ENCODE data around the gene ITGB6.

The ITGB6 gene, protein sequence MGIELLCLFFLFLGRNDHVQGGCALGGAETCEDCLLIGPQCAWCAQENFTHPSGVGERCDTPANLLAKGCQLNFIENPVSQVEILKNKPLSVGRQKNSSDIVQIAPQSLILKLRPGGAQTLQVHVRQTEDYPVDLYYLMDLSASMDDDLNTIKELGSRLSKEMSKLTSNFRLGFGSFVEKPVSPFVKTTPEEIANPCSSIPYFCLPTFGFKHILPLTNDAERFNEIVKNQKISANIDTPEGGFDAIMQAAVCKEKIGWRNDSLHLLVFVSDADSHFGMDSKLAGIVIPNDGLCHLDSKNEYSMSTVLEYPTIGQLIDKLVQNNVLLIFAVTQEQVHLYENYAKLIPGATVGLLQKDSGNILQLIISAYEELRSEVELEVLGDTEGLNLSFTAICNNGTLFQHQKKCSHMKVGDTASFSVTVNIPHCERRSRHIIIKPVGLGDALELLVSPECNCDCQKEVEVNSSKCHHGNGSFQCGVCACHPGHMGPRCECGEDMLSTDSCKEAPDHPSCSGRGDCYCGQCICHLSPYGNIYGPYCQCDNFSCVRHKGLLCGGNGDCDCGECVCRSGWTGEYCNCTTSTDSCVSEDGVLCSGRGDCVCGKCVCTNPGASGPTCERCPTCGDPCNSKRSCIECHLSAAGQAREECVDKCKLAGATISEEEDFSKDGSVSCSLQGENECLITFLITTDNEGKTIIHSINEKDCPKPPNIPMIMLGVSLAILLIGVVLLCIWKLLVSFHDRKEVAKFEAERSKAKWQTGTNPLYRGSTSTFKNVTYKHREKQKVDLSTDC

GRCh38 chr2:160199683-160200389 is at the start of gene ITGB6:
ITGB6 (minus strand) TSS chr2:160200272; CDS start chr2:160200063, 209 bp downstream.
- DNase-seq, result no peak

DNA sequence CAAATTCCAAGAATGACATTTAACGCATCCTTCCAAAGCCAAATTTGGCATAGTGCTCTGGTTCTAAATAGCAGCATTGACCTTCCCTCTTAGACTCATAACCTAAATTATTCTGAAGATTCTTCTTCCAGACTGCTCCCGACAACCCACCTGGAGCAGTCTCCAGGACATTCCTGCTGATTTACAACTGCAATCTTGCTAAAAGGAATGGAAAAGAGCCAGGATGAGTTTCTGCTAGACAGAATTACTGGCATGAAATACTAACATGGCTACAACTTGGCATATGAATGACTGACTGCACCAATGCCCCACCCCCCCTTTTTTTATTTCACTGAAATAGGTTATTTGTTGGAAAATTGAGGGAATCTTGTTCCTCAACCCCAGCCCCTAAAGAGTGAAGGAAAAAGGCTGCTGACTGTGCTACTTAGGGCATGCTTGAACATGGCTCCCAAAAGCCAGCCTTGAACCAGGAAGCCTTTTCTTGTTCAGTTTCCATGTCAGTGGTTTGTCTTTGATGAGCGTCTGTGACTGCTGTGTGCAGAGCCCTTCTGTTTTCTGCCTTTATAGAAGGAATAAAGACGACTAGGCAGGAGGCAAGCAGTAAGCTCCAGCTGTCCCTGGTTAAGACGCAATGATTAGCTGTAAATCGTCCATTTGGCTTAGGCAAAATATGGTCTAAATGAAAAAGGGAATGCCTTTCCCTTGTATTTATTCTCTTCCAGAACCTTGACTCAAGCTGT is 47.4 kb upstream of the ITGB6 start:
- DNase-seq, result no peak

DNA sequence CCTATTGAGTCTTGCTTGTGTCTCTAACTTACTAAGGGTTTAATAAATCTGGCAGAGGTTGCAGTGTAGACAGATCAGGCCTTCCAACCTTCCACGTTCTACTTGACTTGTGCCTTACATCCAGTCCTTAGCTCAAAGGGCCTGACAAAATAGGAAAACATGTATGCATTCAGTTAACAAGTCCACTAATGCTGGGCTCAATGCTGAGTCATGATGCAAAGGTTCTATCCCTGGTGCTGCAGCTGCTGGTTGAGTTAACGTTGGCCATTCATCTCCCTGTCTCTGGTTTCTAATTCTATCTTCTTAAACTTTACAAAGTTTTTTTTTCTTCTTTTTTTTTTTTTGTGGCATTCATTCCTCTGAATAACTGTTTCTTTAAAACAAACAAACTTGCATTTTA is 46.3 kb upstream of the ITGB6 start:
- no peak for DNase-seq

GRCh38 chr2:160245614-160246155 is 45.6 kb upstream of the ITGB6 start:
- DNase-seq, result no peak

DNA sequence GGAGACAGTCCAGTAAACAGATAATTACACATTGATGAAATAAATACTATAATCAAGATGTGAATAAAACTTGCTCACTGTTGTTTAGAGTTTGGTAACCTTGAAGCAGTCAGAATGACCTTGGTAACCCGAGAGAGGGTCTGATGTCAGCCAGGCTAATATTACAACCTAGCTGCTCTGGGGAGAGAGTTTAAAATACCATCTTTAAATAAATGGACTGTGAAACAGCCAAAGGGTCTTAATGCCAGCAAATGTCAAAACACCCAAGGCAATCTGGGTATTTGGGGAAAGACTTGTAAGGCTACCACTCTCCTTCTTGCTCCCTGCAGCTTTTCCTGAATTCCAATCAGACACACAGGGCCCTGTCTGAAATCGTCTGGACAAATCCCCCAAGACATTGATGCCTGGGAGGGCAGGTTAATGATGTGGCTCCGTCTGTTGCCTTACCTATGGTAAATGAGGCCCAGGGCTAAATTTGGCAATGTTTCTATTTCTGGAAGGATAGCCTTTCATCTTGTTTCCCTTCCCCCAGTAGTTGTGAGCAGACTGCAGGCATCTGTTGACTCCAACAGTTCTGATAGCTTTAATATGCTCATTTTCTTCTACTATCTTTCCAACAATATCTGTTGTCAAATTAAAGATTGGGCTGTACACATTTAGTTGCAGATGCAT is 43.0 kb upstream of the ITGB6 start:
- DNase-seq, result no peak

- no peak for DNase-seq
These were observed 41.4 kb upstream of the ITGB6 start for GRCh38 chr2:160241251-160242137.

GRCh38 chr2:160239436-160239835 is 39.4 kb upstream of the ITGB6 start:
- DNase-seq, result no peak

DNA sequence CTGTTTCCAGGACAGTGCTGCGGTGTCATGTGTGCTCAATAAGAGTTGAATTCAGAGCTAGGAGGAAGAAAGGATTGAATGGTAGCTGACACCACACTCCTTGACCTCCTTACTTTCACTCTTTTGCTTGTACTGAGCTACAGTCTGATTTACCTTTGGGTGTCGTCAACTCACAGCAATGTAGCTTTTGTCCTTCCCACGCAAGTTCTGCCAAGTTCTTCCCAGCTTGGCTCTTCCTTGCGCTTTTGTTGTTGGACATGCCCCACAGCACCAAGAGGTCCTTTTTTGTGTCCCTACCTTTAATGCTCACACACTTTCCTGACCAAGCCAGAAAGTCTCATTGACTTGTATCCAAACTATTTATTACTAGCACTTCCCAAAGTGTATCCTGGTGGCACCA is 38.3 kb upstream of the ITGB6 start:
- no peak for DNase-seq

DNA sequence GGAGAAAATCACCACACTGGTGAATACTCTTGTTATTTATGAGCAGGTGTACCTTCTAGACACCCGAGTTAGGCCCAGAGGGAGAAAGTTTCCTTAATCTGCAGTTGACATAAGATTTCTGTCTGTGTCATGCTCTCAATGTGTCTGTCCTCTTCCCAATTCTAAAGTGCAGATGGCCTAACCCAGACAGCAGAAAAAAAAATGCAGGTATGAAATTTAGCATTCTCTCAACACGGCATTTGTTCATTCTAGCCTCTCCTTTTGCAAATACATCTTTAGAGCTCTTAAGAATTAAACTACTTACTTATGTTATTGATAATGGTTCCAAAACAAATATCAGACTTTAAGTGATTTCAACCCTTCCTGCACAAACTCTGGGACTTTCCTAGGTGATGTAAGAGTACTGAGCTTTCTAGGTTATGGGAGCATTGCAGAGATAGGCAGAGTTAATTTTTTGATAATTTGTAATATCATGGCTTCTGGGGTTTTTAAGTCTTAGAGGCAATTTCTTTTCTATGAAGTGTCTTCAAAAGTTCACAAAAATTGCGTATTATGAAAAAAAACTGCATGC is 32.9 kb upstream of the ITGB6 start:
- no peak for DNase-seq

GRCh38 chr2:160229591-160229990 is 29.5 kb upstream of the ITGB6 start:
- DNase-seq, result no peak

- DNase-seq, result no peak
These were observed 28.3 kb upstream of the ITGB6 start for GRCh38 chr2:160228141-160228917.

DNA sequence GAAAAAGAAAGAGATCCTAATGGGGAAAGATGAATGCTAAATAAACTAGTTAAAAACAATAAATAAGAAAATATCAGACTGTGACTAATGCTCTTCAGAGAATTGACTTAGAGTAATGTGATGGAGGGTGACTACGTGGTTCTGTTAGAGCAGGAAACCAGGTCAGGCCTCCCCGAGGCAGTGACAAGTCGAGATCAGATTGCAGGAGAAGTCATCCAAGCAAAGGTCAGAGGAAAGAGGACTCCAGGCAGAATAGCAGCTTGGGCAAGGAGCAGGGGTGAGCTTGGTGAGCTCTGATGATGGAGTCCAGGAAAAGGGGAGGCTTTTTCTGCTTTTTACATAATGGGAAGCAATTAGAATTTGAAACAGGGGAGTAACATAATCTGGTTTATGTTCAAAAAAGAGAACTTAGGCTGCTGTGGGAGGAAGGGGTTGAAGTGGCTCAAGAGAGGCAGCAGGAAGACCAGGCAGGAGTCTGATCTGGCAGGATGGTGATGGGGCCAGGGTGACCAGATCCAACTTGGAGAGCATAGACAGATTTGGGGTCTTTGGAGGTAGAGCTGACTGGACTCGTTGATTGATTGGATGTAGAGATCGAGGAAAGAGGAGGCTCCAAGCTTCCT is 27.3 kb upstream of the ITGB6 start:
- no peak for DNase-seq

GRCh38 chr2:160226367-160226766 is 26.3 kb upstream of the ITGB6 start:
- DNase-seq, result no peak

DNA sequence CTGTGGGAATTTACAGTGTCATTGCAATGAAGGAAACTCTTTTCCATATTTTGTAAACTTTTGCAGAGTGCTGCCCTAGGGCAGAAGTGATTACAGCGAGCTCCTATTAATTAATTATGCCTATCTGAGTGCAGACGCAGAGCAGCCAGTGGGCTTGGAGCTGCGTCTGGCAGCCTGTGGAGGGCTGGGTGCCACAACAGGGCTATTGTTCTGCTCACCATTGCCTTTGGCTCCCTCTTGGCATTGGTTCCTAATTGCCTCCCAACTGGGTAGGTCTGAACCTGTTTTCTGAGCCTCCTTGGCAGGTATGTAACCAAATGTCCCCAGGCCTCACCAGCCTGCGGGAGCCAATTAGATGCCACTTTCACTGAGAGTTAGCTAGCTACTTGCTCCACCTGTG is 25.6 kb upstream of the ITGB6 start:
- no peak for DNase-seq

GRCh38 chr2:160224507-160224906 is 24.4 kb upstream of the ITGB6 start:
- DNase-seq, result no peak

DNA sequence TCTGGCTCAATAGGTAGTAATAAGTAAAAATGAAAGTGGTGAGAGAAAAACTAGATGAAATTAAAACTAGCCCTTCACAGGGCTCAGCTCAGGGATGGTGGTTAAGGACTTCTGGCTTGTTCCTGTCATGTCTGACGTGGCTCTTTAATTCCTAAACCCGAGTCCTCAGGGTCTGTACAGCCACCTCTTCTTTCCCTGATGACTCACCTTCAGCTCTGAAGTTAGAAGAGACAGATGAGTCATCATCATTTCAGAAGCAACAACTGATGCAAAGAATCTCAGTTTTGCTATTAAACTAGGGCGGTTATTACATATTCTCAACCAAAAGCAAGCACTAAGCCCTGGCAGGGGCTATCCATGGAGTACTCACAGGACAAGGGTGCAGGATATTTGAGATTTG is 24.0 kb upstream of the ITGB6 start:
- DNase-seq, result no peak

DNA sequence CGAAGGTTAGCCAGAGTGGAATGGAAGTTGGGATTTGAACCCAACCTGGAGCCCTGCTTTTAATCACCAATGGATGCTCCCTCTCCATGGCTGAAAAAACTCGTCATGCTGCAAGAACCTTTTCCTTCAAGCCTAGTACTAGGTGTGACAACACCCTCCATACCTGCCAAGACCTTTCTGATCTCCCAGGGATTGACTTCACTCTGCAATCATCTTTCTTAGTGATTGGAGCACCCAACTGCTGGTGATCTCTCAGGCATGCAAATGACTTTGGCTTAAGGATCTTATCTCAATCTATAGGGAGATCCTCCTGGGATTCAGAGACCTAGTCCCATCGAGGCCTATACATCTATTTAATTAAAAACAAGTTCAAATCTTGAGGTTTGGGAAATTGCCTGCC is 23.5 kb upstream of the ITGB6 start:
- DNase-seq, result no peak

DNA sequence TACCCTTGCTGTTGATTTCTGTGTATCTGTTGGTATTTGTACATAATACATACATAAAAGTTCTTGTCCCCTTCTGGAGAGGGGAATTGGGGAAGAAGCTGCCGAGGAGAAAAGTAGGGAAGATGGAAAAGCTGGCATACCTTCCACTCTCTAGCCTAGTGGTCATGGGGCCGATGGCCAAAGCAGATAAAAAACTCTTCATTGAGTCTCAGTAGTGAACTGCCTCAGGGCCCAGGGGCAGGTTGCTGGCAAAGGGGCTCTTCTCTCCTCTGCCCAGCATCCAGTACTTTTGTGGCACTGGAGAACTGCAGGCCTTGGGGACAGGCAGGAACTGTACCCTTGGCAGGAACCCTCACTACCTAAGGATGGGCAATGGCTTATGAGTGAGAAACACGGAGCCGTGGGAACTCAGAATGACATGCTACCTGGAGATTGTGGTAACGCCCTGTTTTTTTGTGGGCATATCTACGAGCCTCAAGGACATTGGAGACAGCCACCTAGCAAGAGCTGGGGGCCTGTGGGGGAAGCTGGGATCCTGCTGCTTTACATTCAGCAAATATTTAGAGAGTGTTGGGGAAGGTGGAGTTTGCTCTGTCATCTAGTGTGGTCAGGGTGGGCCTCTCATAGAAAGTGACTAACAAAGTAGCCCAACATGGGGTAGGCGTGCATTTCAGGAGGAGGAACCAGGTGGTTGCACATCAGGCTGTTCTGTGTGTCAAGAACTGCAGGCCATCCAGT is 22.6 kb upstream of the ITGB6 start:
- DNase-seq, result no peak

Data from cerebellar nuclear complex (tissue), 1 donor.